Right lobe of liver (tissue), 6 donors: ENCODE data around the gene GOLPH3. TPM values are rescaled to one million over a fixed set of nuclear protein-coding genes. Genes with fewer than 3 reads are reported as not detected.
"Not testable (repeated sequence)": the region's sequence is repeated elsewhere in the genome, so short reads cannot be mapped to it uniquely, and the experiment has no call there.

Experiments used
- ATAC-seq, 4 donors: fragments of 200-7000 bp; cut with Tn5 transposase; one replicate each; pipeline ENCODE4 v1.9.1; 2020; ENCODE audit warnings: mild to moderate bottlenecking in 4 of 4, moderate library complexity in 4 of 4
- DNase-seq, 3 donors: peaks; one replicate each; pipeline ENCODE4 v3.0.0-alpha.2; 2020
- H3K27ac ChIP-seq, 3 donors: fragments of 200-600 bp; one replicate each; pipeline ENCODE4 v1.8.0; 2022
- H3K27me3 ChIP-seq, 2 donors: fragments of 200-600 bp; one replicate each; pipeline ENCODE4 v1.8.0; 2022
- H3K36me3 ChIP-seq, 4 donors: fragments of 200-600 bp; sonication (generic) in 1 of 4; one replicate each; pipeline versions ENCODE4 v1.5.1 to v1.8.0; 2017 to 2022; ENCODE audit warnings: control low read depth in 1 of 4
- H3K4me1 ChIP-seq, 4 donors: fragments of 200-600 bp; sonication (generic) in 1 of 4; one replicate each; pipeline versions ENCODE4 v1.5.1 to v1.8.0; 2017 to 2022; ENCODE audit warnings: control low read depth in 1 of 4
- H3K4me3 ChIP-seq, 3 donors: fragments of 200-600 bp; one replicate each; pipeline ENCODE4 v1.8.0; 2022
- H3K9me3 ChIP-seq, 4 donors: fragments of 200-600 bp; sonication (generic) in 1 of 4; one replicate each; pipeline versions ENCODE4 v1.5.1 to v1.8.0; 2017 to 2022; ENCODE audit warnings: control low read depth in 1 of 4
- CTCF ChIP-seq, 4 donors: fragments of 200-600 bp in 3 of 4; fragments of 450-650 bp in 1 of 4; IDR thresholded peaks; one replicate each; pipeline versions ENCODE4 v1.5.1 to v1.8.0; 2016 to 2022; ENCODE audit warnings: antibody characterized with exemption in 4 of 4, mild to moderate bottlenecking in 2 of 4
- POLR2A ChIP-seq: fragments of 450-650 bp; IDR thresholded peaks from one replicate; pipeline ENCODE4 v1.6.1; 2017; ENCODE audit warnings: antibody characterized with exemption, mild to moderate bottlenecking
- WGBS: methylation state at CpG from one replicate; pipeline ENCODE4 v1.1.6; 2018; ENCODE audit warnings: low coverage, low lambda C conversion rate; ENCODE audit not compliant: insufficient coverage; ENCODE audit errors: missing lambda C conversion rate; 5-methylcytosine and 5-hydroxymethylcytosine counted together
- intact Hi-C, 2 donors: fragments of 100-400 bp; cut with DNase I; formaldehyde crosslinking; loops; one replicate each; pipeline versions ENCODE4 v1.11.2 to v1.14.1; 2022
- long read RNA-seq: library from polyadenylated mRNA; unstranded; transcript quantifications from one replicate; pipeline ENCODE4 v2.0.0, GENCODE V29; 2019
- total RNA-seq, 6 experiments: library from RNA; depleted of rRNA in 2 of 6; stranded (reverse); fragments of >200 nt in 2 of 6; fragmentation: NEBNext Ultra II Directional in 3 of 6; extraction: Animal tissue kit (Norgen Biotek cat#: 25700) in 3 of 6; gene quantifications; one replicate each; pipeline versions ENCODE4 v1.1.0 to v1.2.4, GENCODE V29; 2016 to 2023
- donor health status: DM: no; HTN: yes; CAD: no.
- donor health status: DM: no; HTN: no; CAD: no.
- donor health status: DM: no; HTN: no; CAD: no.
- donor health status: DM: no; HTN: yes; CAD: no.
- donor health status: DM: no; HTN: yes; CAD: no.

The GOLPH3 gene
- 100 to 1,000 TPM in 3 of 6 experiments, 10 to 100 TPM in 3; 59.1 to 141 (median 95.9) TPM for total RNA-seq
- long read RNA-seq, partial matches to known transcripts = 0 of 3 reads
- long read RNA-seq, other reads (novel, unspliced or antisense) = 3 of 3 reads

GRCh38 chr5:32174011-32174870 lies at the start of gene GOLPH3:
Gene GOLPH3, minus strand, starts transcription at chr5:32174319. Its CDS starts 285 bp downstream, at chr5:32174034.
- 0% methylated on average over 25 of the region's 85 CpGs for WGBS
- peak; percentile 87 to 92 (median 88) for ATAC-seq
- intact Hi-C loops = no loop called here

GRCh38 chr5:32222723-32223470 lies 48.8 kb upstream of the GOLPH3 start:
- ATAC-seq (no peak), DNase-seq (no peak)
- no peaks in the 10 kb centered on the region for H3K9me3 ChIP-seq
- H3K4me1 ChIP-seq = peaks cover 0 to 20% (median 4%) of the 10 kb centered on the region in 4 donors
- H3K36me3 ChIP-seq = no peaks in the 10 kb centered on the region
- H3K27ac ChIP-seq = no peak overlapping the region
- H3K4me3 ChIP-seq = no peak overlapping the region
- H3K27me3 ChIP-seq = no peaks in the 10 kb centered on the region
- WGBS = 95% methylated on average over 4 of the region's 5 CpGs
- no peak for TF ChIP-seq CTCF (IDR thresholded peaks at IDR 0.05)
- TF ChIP-seq POLR2A = no peak
- intact Hi-C loops = no loop called here

More at GRCh38 chr5:32174011-32174870, at the start of gene GOLPH3:
- DNase-seq = peak; percentile 95 to 96 (median 95)
- peak within 1 kb of the TSS; percentile 64 to 82 (median 82) for H3K4me3 ChIP-seq
- H3K36me3 ChIP-seq = peaks cover 0 to 13% (median 7%) of the 10 kb centered on the region in 4 donors
- H3K27ac ChIP-seq = peak within 1 kb of the TSS; percentile 100
- TF ChIP-seq CTCF (IDR thresholded peaks at IDR 0.05) (no peak), POLR2A (peak; percentile 98)
- H3K4me1 ChIP-seq = peaks cover 0 to 39% (median 7%) of the 10 kb centered on the region in 4 donors
- no peaks in the 10 kb centered on the region for H3K27me3 ChIP-seq
- no peaks in the 10 kb centered on the region for H3K9me3 ChIP-seq

DNA sequence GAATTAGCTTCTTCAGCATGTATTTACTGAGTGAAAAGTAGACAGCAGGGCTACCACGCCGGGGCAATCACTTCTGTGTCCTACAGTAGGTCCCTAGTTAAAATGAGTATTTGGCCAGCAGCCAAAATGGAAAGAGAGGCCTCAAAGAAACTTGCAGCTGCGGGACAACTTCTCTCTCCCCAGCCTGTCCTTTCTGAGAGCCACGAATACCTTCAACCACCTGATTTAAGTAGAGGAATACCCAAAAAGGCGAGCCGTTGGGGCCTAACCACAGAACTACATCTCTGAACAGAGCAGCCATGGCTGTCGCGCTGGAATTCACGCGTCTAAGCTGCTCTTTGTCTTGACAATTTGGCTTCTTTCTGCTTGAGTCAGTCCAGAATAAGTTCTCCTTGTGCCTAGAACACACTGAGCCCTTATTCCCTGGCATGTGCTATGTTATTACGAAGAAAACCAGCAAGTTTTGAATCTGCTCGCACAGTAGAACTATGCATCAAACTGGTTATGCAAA lies 43.8 kb upstream of the GOLPH3 start:
- Histone ChIP-seq H3K27me3 (no peaks in the 10 kb centered on the region), H3K36me3 (no peaks in the 10 kb centered on the region), H3K9me3 (no peaks in the 10 kb centered on the region), H3K27ac (no peak overlapping the region), H3K4me1 (no peaks in the 10 kb centered on the region), H3K4me3 (no peak overlapping the region)
- ATAC-seq (peak in 1 of 4 donors; percentile 17), DNase-seq (no peak)
- TF ChIP-seq CTCF (IDR thresholded peaks at IDR 0.05) = no peak
- TF ChIP-seq POLR2A = no peak
- WGBS = 59% methylated on average over 12 of the region's 12 CpGs
- intact Hi-C loops = no loop called here

GRCh38 chr5:32214344-32214743 lies 40.2 kb upstream of the GOLPH3 start:
- H3K9me3 ChIP-seq, H3K36me3 ChIP-seq, intact Hi-C loops, ATAC-seq, H3K4me3 ChIP-seq, H3K27me3 ChIP-seq, H3K27ac ChIP-seq, DNase-seq: not testable (repeated sequence)
- peaks cover 0 to 21% (median 12%) of the 10 kb centered on the region in 4 donors for H3K4me1 ChIP-seq
- 100% methylated on average over 1 of the region's 1 CpG for WGBS
